ENCODE data around the gene MCAM.

The MCAM gene

GRCh38 chr11:119330237-119330636 lies 13.3 kb upstream of the MCAM start:
- DNase-seq (ENCODE audit: low spot score) = no peak

- DNase-seq (ENCODE audit: low spot score) = no peak
Measured at GRCh38 chr11:119329320-119329719, 12.4 kb upstream of the MCAM start.

- no peak for DNase-seq (ENCODE audit: low spot score)
Measured at GRCh38 chr11:119324189-119324588, 7.3 kb upstream of the MCAM start.

DNA sequence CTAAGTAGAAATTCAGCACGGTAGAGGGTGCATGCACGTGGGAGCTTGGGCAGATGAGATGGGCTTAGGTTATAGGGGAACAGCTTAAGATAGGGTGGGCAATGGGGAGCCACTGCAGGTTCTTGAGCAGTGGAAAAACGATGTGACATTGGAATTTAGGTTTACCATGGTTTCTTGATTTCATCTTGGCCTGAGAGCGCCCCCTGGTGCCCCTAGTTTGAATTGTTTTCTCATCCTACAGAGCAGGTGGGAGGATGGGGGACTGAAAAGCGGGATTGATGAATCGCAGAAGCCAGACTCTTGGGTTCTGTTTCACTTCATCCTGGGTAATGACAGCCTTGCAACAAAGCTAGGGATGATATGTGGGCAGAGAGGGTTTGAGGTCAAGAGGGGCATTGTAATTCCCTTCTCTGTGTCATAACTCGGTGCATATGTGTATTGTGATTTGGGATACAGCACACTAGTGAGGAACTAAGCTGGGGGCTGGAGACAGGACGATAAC lies 6.7 kb upstream of the MCAM start:
- peak; percentile 73 for DNase-seq (ENCODE audit: low spot score)

DNA sequence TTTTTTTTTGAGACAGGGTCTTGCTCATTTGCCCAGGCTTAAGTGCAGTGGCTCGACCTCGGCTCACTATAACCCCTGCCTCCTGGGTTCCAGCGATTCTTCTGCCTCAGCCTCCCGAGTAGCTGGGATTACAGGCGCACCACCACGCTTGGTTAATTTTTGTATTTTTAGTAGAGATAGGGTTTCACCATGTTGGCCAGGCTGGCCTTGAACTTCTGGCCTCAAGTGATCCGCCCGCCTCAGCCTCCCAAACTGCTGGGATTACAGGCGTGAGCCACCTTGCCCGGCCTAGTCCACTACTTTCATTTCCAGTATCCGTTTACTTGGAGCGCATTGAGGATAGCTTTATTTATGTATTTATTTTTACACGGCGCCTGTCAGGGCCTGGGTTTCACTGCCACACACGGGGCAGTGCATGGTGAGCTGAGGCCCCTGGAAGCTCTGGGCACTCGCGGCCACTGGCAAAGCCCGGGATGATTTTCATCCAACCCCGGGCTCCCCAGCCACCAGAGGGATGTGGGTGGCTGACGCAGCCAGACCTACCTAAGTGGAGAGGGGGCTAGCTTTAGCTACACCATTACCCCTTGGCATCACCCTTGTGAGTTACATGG lies 6.1 kb upstream of the MCAM start:
- no peak for DNase-seq (ENCODE audit: low spot score)

GRCh38 chr11:119322360-119322739 lies 5.4 kb upstream of the MCAM start:
- no peak for DNase-seq (ENCODE audit: low spot score)

DNA sequence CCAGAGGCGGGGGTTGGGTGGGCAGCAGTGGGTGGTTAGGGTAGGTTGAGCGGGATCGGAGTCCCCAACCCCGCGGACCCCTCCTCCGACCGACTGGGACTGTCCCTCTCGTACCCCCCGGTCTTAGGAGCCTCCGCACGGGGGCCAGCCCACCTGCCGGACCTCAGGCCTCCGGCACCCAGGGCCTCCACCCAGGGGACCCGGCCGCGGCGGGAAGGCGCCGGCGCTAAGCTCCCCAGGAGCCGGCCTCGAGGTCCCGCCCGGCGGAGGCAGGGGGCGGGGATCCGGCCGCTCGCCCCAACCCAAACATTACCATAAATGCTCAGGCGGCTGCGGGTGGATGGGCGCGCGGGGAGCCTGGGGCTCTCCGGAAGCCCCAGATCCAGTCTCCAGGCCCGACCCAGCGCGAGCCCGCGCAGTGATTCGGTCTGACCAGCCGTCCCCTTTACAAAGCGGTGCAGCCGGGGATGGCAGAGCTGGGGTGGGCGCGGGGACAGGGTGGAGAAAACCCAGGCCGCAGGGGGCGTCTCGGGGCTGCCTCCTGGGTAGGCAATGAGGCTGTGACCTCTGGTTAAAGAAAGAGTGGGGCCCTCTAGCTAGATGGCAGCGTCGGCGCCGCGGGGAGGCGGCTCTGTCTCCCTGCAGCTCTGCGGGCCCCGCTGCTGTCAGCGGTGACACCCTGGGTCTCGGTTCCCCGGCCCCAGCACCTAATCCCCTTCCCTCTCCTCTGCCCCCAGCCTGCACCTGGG lies 4.0 kb upstream of the MCAM start:
- no peak for DNase-seq (ENCODE audit: low spot score)

DNA sequence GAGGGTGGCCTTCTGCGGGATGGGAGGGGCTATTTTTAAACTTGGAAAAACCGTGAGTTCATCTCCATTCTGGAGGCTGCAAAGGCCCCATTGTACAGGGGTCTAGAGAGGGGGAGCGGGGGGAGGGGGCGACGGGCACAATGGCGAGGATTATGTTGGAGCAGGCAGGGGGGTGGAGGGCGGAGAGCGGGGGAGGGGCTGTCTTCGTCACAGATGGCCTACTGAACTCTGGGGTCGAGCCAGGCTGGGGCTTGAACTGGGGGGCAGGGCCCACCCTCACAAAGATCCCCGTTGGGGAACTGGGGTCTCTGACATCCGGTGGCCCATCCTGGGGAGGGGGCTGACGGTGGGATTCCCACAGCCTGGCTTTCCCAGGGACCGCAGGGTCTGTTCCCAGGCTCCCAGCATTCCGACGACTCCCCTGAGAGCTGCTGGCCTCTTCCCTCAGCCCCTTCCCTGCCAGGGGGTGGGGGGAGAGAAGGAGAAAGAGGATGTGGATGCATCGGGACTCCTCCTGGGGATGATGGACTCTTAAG lies 3.4 kb upstream of the MCAM start:
- no peak for DNase-seq (ENCODE audit: low spot score)

GRCh38 chr11:119319700-119320239 lies 2.8 kb upstream of the MCAM start:
- no peak for DNase-seq (ENCODE audit: low spot score)

- no peak for DNase-seq (ENCODE audit: low spot score)
Measured at GRCh38 chr11:119319136-119319699, 2.3 kb upstream of the MCAM start.

DNA sequence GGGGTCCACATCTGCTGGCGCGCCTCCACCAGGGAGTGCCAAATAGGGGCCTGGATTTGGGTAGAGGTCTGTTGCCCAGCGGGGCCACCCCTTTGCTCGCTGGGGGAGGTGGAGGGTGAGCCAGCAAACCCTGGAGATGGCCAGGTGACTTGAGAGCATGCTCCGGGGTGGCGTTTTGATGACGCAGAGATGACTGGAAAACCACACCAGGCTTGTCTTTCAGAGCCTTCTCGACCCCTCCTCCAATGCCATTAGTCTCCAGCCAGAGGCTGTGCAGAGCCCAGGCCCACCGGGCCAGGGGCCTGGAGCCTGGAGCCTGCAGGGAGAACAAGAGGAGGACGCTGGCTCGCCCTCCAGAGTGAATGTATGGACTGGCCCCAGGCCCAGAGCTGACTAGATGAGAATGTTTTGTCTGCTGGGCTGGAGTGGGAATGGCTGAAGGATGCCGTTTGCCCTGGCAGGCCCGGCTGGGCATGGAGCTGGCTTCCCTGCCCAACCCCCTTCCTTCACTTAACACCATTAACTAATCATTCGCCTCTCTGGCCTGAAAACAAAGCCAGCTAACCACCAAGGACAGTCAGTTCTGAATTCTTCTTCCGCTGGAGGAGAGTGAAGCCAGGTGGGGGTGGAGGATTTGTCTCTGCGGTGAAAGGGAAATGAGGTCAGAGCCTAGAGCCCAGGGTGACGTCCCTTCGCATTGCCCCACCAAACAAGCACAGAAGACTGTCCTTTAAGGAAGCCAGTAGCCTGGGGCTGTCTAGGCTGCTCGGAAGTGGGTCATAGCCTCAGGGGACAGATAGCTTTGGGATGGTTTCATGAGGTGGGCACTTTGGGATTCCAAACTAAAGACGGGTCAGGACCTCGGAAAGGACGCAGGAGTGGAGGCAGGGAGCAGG lies 1.6 kb upstream of the MCAM start:
- DNase-seq (ENCODE audit: low spot score) = no peak

DNA sequence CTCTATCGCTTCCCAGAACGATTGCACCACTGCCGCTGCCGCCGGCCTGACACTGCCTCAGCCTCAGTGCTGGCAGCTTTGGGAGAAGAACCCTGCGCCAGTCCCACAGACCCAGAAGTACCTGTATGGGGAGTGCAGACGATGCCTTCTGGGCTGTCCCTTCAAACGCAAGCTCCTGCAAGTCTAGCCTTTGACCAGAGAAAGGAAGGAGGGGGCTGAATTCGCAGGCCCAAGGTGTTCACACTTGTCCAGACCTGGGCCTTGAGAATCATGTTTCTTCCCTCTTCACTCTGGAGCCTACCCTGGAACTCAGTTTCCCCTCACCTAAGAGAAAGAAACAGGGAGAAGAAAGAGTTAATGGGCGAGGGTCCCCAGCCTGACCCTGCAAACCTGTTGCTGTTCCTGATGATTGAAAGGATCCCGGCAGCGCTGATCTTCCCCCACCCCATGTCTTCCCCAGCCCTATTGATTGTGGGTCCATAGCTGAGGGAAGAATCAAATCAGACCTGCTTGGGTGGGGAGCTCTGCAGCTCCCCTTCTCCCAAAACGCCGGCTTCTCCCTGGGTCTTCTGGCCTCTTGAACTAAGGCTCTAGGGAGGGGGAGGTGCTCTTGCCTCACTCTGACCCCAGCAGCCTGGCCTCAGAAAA lies 786 bp upstream of the MCAM start:
- no peak for DNase-seq (ENCODE audit: low spot score)

DNA sequence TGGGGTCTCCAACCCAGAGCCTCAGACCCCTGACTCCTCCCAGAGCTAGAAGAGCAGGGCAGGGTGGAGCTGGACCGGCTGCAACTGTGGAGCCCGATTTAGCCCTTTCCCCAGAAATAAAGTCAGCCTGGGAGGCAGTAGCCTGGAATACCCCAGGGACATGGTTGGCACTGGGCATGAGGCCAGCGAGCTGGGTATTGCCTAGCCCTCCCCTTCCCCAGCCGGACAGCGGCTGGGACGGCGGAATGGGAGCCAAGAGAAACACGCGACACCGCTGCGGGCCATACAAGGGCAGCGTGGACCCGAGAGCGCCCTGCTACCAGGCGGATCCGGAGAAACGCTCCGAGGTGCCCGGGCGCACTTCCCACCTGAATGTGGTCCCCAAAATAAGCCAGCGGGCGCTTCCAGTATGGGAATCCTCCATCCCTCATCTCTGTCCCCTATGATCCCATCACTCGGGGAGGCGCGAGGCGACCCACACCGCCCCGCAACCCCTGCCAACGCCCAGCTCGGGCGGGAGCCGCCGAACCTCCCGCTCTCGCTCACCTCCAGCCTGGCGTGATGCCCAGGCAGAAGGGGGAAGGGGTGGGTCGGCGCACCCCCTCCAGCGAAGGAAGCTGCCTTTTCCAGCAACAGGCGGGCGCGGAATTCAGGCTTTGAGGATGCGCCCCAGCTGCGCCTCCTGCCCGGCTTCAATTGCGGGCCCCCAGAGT lies 758 bp downstream of the MCAM start:
- DNase-seq (ENCODE audit: low spot score) = no peak

DNA sequence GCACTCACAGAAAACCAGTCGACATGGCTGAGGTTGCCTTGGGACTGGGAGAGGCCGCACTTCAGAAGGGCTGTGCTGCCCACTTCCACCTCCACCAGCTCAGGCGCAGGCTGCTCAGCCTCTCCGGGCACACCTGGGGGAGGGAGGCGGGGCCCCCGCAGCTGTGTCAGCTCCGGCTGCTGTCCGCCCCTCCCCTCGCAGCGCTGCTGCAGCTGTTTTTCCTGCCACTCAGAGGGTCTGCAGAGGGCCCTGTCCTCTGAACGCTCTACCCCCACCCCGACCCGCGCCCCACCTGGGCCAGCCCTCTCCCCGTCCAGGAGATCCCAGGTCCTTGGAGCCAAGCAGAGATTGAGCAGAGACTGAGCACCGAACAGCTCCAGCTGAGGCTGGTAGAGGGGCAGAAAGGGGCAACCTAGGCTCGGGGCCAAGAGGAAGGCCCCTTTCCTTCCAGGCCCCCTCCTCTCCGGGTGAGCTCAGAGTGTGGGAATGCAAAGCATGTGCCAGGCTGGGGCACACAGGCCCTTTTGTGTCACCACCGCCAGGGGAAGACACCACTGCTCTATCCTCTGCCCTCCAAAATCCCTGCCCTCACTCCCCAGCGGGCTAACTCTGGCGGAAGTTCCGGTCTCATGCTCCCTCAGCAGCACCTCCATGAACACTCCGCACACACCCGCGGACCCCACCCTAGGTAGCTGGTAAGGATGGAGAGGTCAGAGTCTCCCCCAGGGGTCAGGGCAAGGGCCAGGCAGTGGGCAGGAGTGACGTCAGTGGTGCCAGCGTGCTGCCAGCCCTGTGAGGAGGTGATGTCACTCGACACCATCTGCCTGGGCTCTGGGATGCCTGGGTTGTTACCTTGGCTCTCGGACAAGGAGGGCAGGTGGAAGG lies 1.6 kb downstream of the MCAM start:
- DNase-seq (ENCODE audit: low spot score) = no peak

DNA sequence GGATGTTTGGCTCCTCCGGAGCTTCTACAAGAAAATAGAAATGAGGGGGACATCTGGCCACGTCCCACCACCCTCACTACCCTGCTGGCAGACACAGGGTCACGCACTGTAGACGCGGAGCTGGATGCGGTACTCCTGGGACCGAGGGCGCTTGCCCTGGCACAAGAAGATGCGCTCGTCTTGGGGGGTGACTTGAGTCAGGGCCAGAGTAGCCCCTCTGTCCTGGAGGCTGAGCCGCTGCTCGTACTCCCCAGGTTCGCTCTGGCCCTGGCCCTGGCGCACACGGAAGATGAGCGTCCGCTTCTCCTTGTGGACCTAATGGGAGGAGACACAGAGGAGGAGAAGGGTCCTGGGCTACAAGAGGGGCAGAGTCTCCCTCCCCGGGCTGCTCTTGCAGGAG lies 2.2 kb downstream of the MCAM start:
- DNase-seq (ENCODE audit: low spot score) = no peak

GRCh38 chr11:119310682-119311052 lies 6.3 kb downstream of the MCAM start:
- DNase-seq (ENCODE audit: low spot score) = no peak

DNA sequence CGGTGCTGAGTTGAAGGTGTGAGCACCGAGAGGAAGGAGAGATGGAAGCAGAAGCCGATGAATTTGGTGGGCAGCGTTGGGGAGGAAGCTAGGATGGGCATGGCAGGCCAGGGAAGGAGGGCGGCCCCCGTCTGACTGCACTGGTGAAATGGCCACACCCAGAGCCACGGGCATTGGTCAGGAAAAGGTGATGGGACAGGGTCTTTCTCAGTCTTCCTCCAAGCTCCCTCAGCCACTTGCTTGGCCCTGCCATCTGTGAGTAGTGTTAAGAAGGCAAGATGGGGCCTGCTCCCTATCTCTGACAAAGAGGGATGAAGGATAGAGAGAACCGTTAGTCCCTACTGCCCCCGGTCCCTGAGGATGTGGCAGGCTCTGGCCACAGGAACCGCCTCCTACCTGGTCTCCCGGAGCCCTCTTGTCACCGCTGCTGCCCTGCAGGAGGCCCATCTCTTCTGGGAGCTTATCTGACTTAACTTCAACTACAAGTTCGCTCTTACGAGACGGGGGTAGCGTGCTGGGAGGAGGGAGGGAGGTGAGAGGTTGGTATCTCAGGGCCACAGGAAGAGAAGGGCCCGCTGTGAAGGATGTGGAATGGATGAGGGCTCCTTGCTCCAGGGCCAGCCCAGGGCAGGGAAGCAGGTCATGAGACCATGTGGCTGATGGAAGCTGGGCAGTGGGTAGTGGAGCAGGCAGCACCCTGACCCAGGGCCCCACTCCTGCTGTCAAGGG lies 6.8 kb downstream of the MCAM start:
- DNase-seq (ENCODE audit: low spot score) = no peak

DNA sequence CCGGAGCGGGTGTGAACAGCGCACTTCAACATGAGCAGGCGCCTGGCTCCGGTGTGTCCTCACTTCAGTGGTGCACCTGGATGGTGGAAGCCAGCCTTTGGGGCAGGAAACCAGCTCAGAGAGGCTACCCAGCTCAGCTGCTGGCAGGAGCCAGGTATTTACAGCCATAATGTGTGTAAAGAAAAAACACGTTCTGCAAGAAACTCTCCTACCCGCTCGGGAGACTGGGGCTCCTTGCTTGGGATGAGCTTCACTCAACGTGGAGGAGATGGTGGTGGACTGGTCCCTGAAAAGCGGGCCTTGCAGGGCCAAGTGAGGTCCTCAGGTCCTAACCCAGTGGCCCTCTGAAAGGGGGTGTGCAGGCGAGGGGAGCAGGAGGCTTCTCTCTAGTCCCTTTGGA lies 7.5 kb downstream of the MCAM start:
- no peak for DNase-seq (ENCODE audit: low spot score)

DNA sequence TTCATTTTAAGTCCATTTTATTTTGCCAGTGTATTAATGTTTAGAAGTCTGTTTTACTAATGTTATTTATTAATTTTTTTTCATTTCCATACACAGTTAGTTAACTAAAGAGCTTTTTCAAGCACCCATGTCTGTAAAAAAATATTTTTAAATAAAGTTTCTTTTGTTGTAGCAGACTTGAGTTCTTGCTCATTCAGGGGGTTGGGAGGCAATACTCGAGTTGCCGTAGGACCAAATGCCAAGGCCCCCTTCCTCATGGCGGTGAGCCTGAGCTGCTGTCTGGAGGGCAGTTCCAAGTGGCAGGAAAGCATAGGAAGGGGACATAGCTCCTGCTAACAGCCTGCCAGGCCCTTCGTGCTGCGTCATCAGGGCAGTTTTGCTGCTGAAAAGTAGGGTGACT lies 9.0 kb downstream of the MCAM start:
- no peak for DNase-seq (ENCODE audit: low spot score)
